HG03280 (cell line): ENCODE measurements around the gene RBM20.
"Not testable (repeated sequence)": the region's sequence is repeated elsewhere in the genome, so short reads cannot be mapped to it uniquely, and the experiment has no call there.

ENCODE experiments used
- ATAC-seq: cut with Tn5 transposase; IDR thresholded peaks from one replicate; pipeline ENCODE4 v1.9.1; 2021; ENCODE audit warnings: mild to moderate bottlenecking, moderate library complexity; ENCODE audit not compliant: unreplicated experiment

The RBM20 gene

GRCh38 chr10:110647136-110647430, 2.9 kb downstream of the RBM20 start:
- ATAC-seq = no peak

- no peak for ATAC-seq
Measured at GRCh38 chr10:110648692-110649346, 4.7 kb downstream of the RBM20 start.

GRCh38 chr10:110649347-110650264, 5.5 kb downstream of the RBM20 start:
- no peak for ATAC-seq

- no peak for ATAC-seq
Measured at GRCh38 chr10:110650265-110650668, 6.1 kb downstream of the RBM20 start.

GRCh38 chr10:110651044-110651958, 7.2 kb downstream of the RBM20 start:
- ATAC-seq = no peak

GRCh38 chr10:110652475-110653118, 8.5 kb downstream of the RBM20 start:
- no peak for ATAC-seq

GRCh38 chr10:110655320-110655719, 11.2 kb downstream of the RBM20 start:
- ATAC-seq = no peak

- ATAC-seq = no peak
Measured at GRCh38 chr10:110656612-110657011, 12.5 kb downstream of the RBM20 start.

GRCh38 chr10:110657973-110658691, 14.0 kb downstream of the RBM20 start:
- no peak for ATAC-seq

- ATAC-seq = no peak
Measured at GRCh38 chr10:110659558-110659957, 15.4 kb downstream of the RBM20 start.

GRCh38 chr10:110660289-110660688, 16.2 kb downstream of the RBM20 start:
- not testable (repeated sequence) for ATAC-seq

GRCh38 chr10:110661292-110661691, 17.2 kb downstream of the RBM20 start:
- no peak for ATAC-seq

GRCh38 chr10:110664483-110665420, 20.6 kb downstream of the RBM20 start:
- no peak for ATAC-seq

GRCh38 chr10:110666259-110666658, 22.1 kb downstream of the RBM20 start:
- ATAC-seq = not testable (repeated sequence)

GRCh38 chr10:110666673-110667072, 22.5 kb downstream of the RBM20 start:
- no peak for ATAC-seq

- ATAC-seq = no peak
Measured at GRCh38 chr10:110667620-110668343, 23.6 kb downstream of the RBM20 start.

- ATAC-seq = no peak
Measured at GRCh38 chr10:110668443-110668842, 24.3 kb downstream of the RBM20 start.

- ATAC-seq = no peak
Measured at GRCh38 chr10:110670335-110670734, 26.2 kb downstream of the RBM20 start.
